Hematopoietic multipotent progenitor cell treated with erythropoietin and hydrocortisone succinate and interleukin-3 and kit ligand, for 6 days (in vitro differentiated cells): ENCODE data around the gene PIGH.
"Not testable (repeated sequence)": the region's sequence is repeated elsewhere in the genome, so short reads cannot be mapped to it uniquely, and the experiment has no call there.

Experiments
- DNase-seq: peaks from one replicate; pipeline ENCODE4 v3.0.0-alpha.2; 2015

Gene PIGH

GRCh38 chr14:67607646-67608045 is 7.6 kb upstream of the PIGH start:
- no peak for DNase-seq

- no peak for DNase-seq
Observed at GRCh38 chr14:67602995-67603545, 3.0 kb upstream of the PIGH start.

- no peak for DNase-seq
Observed at GRCh38 chr14:67602076-67602475, 2.0 kb upstream of the PIGH start.

- not testable (repeated sequence) for DNase-seq
Observed at GRCh38 chr14:67600562-67600974, 500 bp upstream of the PIGH start.

GRCh38 chr14:67595392-67595791 is 4.7 kb downstream of the PIGH start:
- no peak for DNase-seq

- not testable (repeated sequence) for DNase-seq
Observed at GRCh38 chr14:67593650-67594049, 6.4 kb downstream of the PIGH start.

GRCh38 chr14:67589204-67589770 is 10.8 kb downstream of the PIGH start:
- DNase-seq: no peak

GRCh38 chr14:67586369-67586768 is 13.7 kb downstream of the PIGH start:
- no peak for DNase-seq

- no peak for DNase-seq
Observed at GRCh38 chr14:67584978-67585377, 15.1 kb downstream of the PIGH start.

- DNase-seq: peak; percentile 82
Observed at GRCh38 chr14:67583711-67584644, 16.1 kb downstream of the PIGH start.

GRCh38 chr14:67582061-67582460 is 18.0 kb downstream of the PIGH start:
- no peak for DNase-seq

- no peak for DNase-seq
Observed at GRCh38 chr14:67581643-67582042, 18.4 kb downstream of the PIGH start.

- no peak for DNase-seq
Observed at GRCh38 chr14:67580336-67581171, 19.5 kb downstream of the PIGH start.

GRCh38 chr14:67579636-67580035 is 20.4 kb downstream of the PIGH start:
- DNase-seq: no peak

- no peak for DNase-seq
Observed at GRCh38 chr14:67579040-67579439, 21.0 kb downstream of the PIGH start.

- DNase-seq: no peak
Observed at GRCh38 chr14:67577909-67578749, 21.9 kb downstream of the PIGH start.

GRCh38 chr14:67577181-67577808 is 22.8 kb downstream of the PIGH start:
- DNase-seq: no peak

- DNase-seq: no peak
Observed at GRCh38 chr14:67576216-67576955, 23.7 kb downstream of the PIGH start.

GRCh38 chr14:67575684-67576083 is 24.4 kb downstream of the PIGH start:
- DNase-seq: no peak

GRCh38 chr14:67574806-67575205 is 25.3 kb downstream of the PIGH start:
- no peak for DNase-seq

GRCh38 chr14:67574156-67574555 is 25.9 kb downstream of the PIGH start:
- DNase-seq: no peak
